ENCODE data around the gene RNASE13.

Gene RNASE13

GRCh38 chr14:21063479-21063878 lies 28.9 kb upstream of the RNASE13 start:
- no peak for DNase-seq

DNA sequence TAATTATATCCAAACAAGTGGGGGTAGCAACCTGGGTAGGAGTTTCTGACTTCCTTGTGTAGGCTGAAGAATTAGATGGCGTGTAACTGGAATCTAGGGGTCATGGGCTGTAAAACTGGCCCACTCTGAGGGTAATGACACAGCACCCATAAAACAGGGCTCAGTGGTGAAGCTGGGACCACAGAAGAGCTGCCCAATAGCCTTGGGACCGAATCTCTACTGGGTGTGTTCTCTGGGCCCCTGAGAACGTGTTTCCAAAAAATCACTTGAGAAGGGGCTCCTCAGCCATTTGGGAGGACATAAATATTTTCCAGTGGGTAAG lies 26.7 kb upstream of the RNASE13 start:
- DNase-seq = no peak

DNA sequence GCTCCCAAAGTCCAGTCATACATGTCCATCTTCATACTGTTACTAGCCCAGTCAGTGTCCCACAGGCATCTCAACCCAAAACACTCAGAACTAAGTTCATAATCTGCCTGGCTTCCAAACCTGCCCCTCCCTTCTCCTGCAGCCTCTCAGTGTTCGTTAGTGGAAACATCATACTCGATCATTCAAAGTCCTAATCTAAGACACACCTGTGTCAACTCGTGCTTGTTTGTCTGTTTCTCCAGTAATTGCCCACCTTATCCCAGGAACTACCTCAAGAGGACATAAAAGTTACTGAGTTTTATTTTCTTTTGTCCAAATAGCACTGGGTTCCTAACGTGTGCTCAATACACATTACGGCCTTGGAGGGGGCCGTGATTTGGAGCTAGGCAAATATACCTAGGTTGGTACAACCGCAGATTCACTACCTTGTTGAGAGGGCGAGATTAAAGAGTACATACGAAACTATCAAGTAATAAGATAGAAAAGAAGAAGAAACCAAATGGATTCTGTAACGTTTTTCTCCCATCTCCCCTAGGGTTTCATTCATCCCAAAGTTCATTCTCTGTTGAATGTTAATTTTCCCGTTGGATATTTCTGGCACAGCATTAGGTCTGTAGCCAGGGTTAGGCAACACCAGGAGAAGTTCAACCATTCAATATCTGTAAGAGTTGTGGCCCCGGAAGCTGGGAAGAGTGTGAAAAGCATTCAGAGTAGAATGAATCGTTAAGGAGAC lies 26.2 kb upstream of the RNASE13 start:
- DNase-seq = no peak

GRCh38 chr14:21059842-21060613 lies 25.4 kb upstream of the RNASE13 start:
- no peak for DNase-seq

- no peak for DNase-seq
Observed at GRCh38 chr14:21058903-21059302, 24.3 kb upstream of the RNASE13 start.

DNA sequence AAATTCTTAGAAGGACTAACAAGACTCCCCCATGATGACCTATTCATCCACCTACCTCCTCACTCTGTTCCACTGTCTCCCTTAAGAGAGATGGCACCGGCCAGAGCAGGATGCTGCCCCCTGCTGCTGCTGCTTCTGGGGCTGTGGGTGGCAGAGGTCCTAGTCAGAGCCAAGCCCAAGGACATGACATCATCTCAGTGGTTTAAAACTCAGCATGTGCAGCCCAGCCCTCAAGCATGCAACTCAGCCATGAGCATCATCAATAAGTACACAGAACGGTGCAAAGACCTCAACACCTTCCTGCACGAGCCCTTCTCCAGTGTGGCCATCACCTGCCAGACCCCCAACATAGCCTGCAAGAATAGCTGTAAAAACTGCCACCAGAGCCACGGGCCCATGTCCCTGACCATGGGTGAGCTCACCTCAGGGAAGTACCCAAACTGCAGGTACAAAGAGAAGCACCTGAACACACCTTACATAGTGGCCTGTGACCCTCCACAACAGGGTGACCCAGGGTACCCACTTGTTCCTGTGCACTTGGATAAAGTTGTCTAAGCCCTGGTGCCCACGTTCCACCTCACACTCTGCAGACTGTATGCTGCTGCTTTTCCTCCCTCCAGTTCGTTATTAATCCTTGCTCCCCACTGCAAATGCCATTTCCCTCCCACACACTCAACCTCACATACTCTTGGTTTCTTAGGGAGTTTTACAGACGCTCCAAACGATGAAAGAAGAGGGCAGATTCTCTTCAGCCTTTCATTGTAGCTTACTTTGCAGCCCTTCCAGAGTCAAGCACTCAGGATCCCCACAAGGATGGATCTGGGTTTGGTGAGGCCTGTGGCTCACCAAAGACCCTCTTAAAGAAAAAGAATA lies 23.4 kb upstream of the RNASE13 start, which contains the start of gene RNASE8:
TSS of gene RNASE8 (plus strand) at position 20 of the 873 bp plus-strand sequence. CDS start at position 91, 71 bp downstream.
- DNase-seq = no peak

DNA sequence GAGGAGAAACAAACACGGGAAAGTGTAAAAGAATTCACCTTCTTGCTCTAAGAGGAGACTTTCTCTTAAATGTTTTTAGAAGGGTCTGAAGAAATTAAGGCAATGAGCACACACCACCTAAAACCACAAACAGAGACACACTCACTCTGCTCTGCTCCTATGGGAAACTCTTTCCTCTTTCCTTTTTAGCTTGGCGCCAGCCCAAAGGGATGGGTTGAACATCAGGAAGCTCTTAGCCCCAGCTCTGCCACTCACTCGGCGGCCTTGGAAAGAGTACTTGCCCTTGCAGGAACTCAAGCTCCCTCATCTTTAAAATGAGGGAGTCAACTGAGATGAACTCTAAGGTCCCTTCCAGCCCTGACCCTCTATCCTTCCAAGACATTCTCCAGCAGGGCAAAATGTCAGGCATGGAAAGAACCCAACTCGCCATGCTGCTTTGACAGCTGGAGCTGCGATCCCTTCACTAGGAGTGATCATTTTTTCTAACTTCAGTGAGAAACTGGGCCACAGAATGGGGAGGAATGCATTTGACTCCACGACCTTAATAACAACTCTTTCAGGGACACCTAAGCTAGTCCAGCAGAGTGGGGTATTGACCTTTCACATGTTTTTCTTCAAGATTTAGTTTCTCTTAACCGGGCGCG lies 22.0 kb upstream of the RNASE13 start:
- no peak for DNase-seq

- no peak for DNase-seq
Observed at GRCh38 chr14:21055432-21056117, 21.0 kb upstream of the RNASE13 start.

- DNase-seq = no peak
Observed at GRCh38 chr14:21054768-21055145, 20.1 kb upstream of the RNASE13 start.

GRCh38 chr14:21054123-21054767 lies 19.6 kb upstream of the RNASE13 start:
- no peak for DNase-seq

DNA sequence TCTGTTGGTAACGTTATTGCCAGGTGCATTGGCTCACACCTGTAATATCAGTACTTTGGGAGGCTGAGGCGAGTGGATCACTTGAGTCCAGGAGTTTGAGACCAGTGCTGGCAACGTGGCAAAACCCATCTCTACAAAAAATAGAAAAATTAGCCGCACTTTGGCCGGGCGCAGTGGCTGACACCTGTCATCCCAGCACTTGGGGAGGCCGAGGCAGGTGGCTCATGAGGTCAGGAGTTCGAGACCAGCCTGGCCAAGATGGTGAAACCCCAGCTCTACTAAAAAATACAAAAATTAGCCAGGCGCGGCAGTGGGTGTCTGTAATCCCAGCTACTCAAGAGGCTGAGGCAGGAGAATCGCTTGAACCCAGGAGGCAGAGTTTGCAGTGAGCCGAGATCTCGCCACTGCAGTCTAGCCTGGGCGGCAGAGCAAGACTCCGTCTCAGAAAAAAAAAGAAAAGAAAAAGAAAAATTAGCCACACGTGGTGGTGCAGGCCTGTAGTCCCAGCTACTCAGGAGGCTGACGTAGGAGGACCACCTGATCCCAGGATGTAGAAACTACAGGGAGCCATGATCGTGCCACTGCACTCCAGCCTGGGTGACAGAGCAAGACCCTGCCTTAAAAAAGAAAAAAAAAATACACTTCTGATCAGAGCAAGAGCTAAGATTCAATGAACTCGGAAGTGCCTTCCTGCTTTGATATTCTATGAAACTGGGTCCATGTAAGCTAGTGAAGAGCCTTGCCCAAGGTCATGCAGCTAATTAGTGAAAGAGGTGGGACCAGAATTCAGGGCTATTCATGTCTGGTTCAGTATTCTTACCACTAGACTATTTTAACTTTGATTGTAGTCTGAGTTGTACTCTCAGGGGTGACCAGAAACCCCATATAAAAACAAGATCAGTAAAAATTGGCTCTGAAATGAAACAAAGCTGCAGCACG lies 18.8 kb upstream of the RNASE13 start:
- DNase-seq = no peak

GRCh38 chr14:21050597-21050996 lies 16.0 kb upstream of the RNASE13 start:
- no peak for DNase-seq

DNA sequence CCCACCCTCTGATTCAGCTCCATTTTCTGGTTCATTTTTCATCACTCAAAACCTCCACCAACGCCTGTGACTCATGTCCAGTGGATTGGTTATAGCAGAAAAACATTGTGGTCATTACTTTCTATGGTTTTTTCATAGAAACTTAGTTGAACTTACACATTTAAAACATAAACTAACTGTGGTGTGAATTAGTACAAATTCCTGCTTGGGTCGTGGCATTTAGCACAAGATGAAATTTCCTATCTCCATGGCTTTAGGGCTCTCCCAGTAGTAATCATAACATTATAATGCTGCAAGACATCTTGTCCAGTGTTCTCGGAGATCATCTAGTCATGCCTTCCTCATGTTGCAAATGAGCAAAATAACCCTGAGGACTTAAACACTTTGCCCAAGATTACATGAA lies 14.7 kb upstream of the RNASE13 start:
- no peak for DNase-seq

GRCh38 chr14:21048638-21049037 lies 14.0 kb upstream of the RNASE13 start:
- no peak for DNase-seq

DNA sequence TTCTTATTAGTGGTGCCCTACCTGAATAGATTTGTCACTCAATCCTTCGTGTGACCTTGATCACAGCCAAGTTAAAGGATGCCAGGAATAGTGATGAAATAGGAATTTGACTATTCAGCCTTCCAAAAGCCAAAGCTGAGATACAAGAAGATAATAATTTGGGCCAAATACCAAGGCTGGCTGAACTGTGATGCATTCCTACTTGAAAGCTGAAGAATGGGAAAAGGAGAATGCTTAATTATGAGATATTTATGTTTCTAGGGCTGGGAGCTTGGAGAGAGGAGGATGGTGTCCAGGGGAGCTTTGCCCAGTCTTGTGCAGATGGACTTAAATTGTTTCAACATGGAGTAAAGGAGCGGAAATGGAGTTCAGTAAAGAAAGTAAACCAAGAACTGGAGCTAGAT lies 12.8 kb upstream of the RNASE13 start:
- no peak for DNase-seq

DNA sequence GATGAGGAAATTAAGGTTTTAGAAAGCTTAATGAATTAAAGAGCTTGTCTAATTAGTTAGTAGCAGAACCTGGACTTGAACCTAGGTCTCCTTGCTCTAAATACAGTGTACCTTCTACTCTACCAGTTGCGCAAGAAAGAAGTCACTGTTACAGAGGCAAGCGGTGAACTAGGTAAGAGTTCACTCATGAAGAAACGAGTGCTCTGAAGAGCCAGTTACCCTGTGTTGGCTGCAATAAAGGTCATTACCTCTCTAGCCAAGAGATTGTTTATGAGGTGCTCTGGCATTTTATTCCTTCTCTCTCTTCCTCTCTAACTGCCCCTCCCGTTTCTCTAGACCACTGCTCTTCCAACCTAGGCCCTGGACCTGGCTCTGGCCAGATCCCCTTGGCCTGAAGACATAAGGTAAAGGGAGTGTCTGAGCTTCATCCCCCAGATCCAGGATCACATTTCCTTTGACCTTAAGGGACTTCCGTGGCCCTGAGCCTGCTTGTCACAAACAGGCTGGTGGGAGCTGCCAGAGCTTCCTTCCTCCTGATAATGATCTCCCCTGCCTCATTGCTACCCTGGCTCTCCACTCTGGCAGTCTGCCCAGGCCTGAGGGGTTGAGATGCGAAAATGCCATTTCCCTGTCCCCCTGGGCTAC lies 9.5 kb upstream of the RNASE13 start:
- DNase-seq = no peak

GRCh38 chr14:21043387-21043973 lies 8.9 kb upstream of the RNASE13 start:
- DNase-seq = no peak

GRCh38 chr14:21042918-21043317 lies 8.3 kb upstream of the RNASE13 start:
- no peak for DNase-seq

- DNase-seq = no peak
Observed at GRCh38 chr14:21041676-21042433, 7.2 kb upstream of the RNASE13 start, which contains the start of gene RNASE7. Gene RNASE7, plus strand, starts transcription at chr14:21042362. Its CDS starts 631 bp downstream, at chr14:21042993.
